ENCODE data around the gene KIF6.

DNA sequence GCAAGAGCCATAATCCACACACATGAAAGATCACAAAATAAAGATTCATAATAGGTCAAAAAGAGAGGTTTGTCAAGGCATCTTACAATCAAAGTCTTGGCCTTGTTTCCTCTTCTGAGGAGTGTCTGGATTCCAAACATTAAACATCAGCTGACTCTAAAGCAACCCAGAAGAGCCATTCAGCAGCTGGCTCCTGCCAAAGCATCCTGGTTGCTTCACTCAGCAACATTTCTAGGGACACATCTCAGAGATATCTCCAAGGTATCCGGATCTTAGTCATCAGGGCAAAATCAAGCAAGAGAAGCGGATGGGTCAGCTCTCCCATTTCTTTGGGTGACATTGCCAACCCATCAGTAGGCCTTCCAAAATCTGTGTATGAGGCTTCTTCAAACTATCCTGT is 139.6 kb downstream of the KIF6 start:
- TF ChIP-seq, protein P1, sequence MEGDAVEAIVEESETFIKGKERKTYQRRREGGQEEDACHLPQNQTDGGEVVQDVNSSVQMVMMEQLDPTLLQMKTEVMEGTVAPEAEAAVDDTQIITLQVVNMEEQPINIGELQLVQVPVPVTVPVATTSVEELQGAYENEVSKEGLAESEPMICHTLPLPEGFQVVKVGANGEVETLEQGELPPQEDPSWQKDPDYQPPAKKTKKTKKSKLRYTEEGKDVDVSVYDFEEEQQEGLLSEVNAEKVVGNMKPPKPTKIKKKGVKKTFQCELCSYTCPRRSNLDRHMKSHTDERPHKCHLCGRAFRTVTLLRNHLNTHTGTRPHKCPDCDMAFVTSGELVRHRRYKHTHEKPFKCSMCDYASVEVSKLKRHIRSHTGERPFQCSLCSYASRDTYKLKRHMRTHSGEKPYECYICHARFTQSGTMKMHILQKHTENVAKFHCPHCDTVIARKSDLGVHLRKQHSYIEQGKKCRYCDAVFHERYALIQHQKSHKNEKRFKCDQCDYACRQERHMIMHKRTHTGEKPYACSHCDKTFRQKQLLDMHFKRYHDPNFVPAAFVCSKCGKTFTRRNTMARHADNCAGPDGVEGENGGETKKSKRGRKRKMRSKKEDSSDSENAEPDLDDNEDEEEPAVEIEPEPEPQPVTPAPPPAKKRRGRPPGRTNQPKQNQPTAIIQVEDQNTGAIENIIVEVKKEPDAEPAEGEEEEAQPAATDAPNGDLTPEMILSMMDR (IDR thresholded peaks at IDR 0.05), result no peak
- TF ChIP-seq POLR2A (IDR thresholded peaks at IDR 0.05) (no peak), POLR2AphosphoS5 (IDR thresholded peaks at IDR 0.05; ENCODE audit: insufficient read depth in 1 of 2, low read depth in 1 of 2) (no peak)
